Panc1 (cell line): ENCODE results near the gene STARD7. TPM values are rescaled to one million over a fixed set of nuclear protein-coding genes. Genes with fewer than 3 reads are reported as not detected.
"Not testable (repeated sequence)": the region's sequence is repeated elsewhere in the genome, so short reads cannot be mapped to it uniquely, and the experiment has no call there.

Experiments used
- ATAC-seq: fragments of 200-7000 bp; cut with Tn5 transposase; 2 replicates; pipeline ENCODE4 v1.9.1; 2020; ENCODE audit warnings: mild to moderate bottlenecking, moderate library complexity
- Bru-seq: library from RNA; stranded (reverse); fragments of 400-500 nt; gene quantifications from one replicate; lab custom pipeline; 2021; lab: Mats Ljungman, UMichigan
- BruChase-seq, 2 experiments: library from RNA; stranded (reverse); fragments of 400-500 nt; gene quantifications; one replicate each; lab custom pipeline; 2021; lab: Mats Ljungman, UMichigan
- BruUV-seq: library from RNA; stranded (reverse); fragments of 400-500 nt; replicated peaks from 2 replicates; lab custom pipeline; 2021; lab: Mats Ljungman, UMichigan
- CTCF ChIA-PET: fragments of 300-600 bp; sonication (Branson Sonifier 250); formaldehyde crosslinking; loops from one replicate; lab custom pipeline; 2022; ENCODE audit warnings: antibody characterized with exemption; lab: Charles Lee
- POLR2A ChIA-PET: fragments of 300-600 bp; sonication (Branson Sonifier 250); formaldehyde crosslinking; loops from one replicate; lab custom pipeline; 2022; ENCODE audit warnings: antibody characterized with exemption; lab: Charles Lee
- DNase-seq: peaks from one replicate; pipeline ENCODE4 v3.0.0-alpha.2; 2010; ENCODE audit warnings: low read depth, low spot score
- H3K27ac ChIP-seq: 2 replicates; pipeline ENCODE4 v1.5.1; 2011; ENCODE audit warnings: mild to moderate bottlenecking, low read length, inconsistent platforms
- H3K27me3 ChIP-seq: fragments of 200-500 bp; sonication (Bioruptor generic); 2 replicates; pipeline ENCODE4 v1.6.0; 2014; ENCODE audit warnings: low read length, inconsistent platforms; ENCODE audit not compliant: control insufficient read depth, insufficient read depth
- H3K36me3 ChIP-seq: fragments of 200-500 bp; sonication (Bioruptor generic); 2 replicates; pipeline ENCODE4 v1.5.1; 2014; ENCODE audit warnings: inconsistent platforms, mild to moderate bottlenecking, low read length, moderate library complexity; ENCODE audit not compliant: control insufficient read depth, insufficient read depth
- H3K4me1 ChIP-seq: 2 replicates; pipeline ENCODE4 v1.5.1; 2011; ENCODE audit warnings: inconsistent platforms, mild to moderate bottlenecking, low read length, moderate library complexity; ENCODE audit not compliant: control insufficient read depth, insufficient read depth
- H3K4me3 ChIP-seq, 2 experiments: 2 replicates each; pipeline ENCODE4 v1.5.1; 2011 to 2012; ENCODE audit warnings: low read depth in 2 of 2, low read length in 2 of 2, mild to moderate bottlenecking in 2 of 2, inconsistent platforms in 1 of 2, moderate library complexity in 1 of 2
- H3K9me3 ChIP-seq: fragments of 200-500 bp; sonication (Bioruptor generic); 2 replicates; pipeline ENCODE4 v1.5.1; 2014; ENCODE audit warnings: low read depth, mild to moderate bottlenecking, inconsistent platforms, low read length, moderate library complexity; ENCODE audit not compliant: control insufficient read depth, insufficient read depth
- POLR2AphosphoS5 ChIP-seq: IDR thresholded peaks from 2 replicates; pipeline ENCODE4 v1.6.1; 2012; ENCODE audit warnings: mild to moderate bottlenecking, low read depth, low read length, moderate library complexity
- SIN3A ChIP-seq: IDR thresholded peaks from 2 replicates; pipeline ENCODE4 v1.6.1; 2012; ENCODE audit warnings: low read depth, mild to moderate bottlenecking, low read length, moderate library complexity, borderline replicate concordance; ENCODE audit not compliant: insufficient read depth
- TCF7L2 ChIP-seq: IDR thresholded peaks from 2 replicates; pipeline ENCODE4 v1.6.1; 2011; ENCODE audit warnings: mild to moderate bottlenecking, low read depth, low read length, inconsistent platforms
- in situ Hi-C: cut with HindIII; loops from 2 replicates; pipeline ENCODE4 v1.10.0; 2016; ENCODE audit warnings: low sequenced_read_pairs, low pct_unique_long_range_greater_than_20kb
- intact Hi-C: fragments of 100-400 bp; cut with micrococcal nuclease; formaldehyde crosslinking; loops from one replicate; pipeline ENCODE4 v1.10.0; 2022; ENCODE audit not compliant: unreplicated experiment
- long read RNA-seq: library from polyadenylated mRNA; unstranded; transcript quantifications from one replicate; pipeline ENCODE4 v2.0.0, GENCODE V29; 2021; ENCODE audit not compliant: unreplicated experiment
- polyA plus RNA-seq: library from polyadenylated mRNA; unstranded; fragments of >200 nt; gene quantifications from one replicate; pipeline ENCODE4 v1.2.1, GENCODE V29; 2012; ENCODE audit warnings: missing spikeins; ENCODE audit not compliant: insufficient read length
- total RNA-seq: library from RNA; stranded (reverse); gene quantifications from one replicate; pipeline ENCODE4 v1.2.1, GENCODE V29; 2021; ENCODE audit not compliant: unreplicated experiment
- TF ChIP-seq, protein P1 (sequence below), 2 experiments: IDR thresholded peaks; 2 replicates each; pipeline ENCODE4 v1.6.1; 2011 to 2012; ENCODE audit warnings: low read depth in 2 of 2, control low read depth in 1 of 2, low read length in 1 of 2, mild to moderate bottlenecking in 1 of 2, moderate library complexity in 1 of 2; ENCODE audit not compliant: insufficient read depth in 1 of 2
- TF ChIP-seq, protein P2 (sequence below): fragments of 450-650 bp; IDR thresholded peaks from 2 replicates; pipeline ENCODE4 v1.5.1; 2017; ENCODE audit warnings: mild to moderate bottlenecking

The STARD7 gene, protein sequence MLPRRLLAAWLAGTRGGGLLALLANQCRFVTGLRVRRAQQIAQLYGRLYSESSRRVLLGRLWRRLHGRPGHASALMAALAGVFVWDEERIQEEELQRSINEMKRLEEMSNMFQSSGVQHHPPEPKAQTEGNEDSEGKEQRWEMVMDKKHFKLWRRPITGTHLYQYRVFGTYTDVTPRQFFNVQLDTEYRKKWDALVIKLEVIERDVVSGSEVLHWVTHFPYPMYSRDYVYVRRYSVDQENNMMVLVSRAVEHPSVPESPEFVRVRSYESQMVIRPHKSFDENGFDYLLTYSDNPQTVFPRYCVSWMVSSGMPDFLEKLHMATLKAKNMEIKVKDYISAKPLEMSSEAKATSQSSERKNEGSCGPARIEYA
- total RNA-seq (133 TPM), Bru-seq, nascent RNA (percentile 94 among the genes with signal in this experiment), BruChase-seq, experiment 1, labeled RNA remaining after a 2-hour chase (percentile 97 among the genes with signal in this experiment), BruChase-seq, experiment 2, labeled RNA remaining after a 6-hour chase (percentile 99 among the genes with signal in this experiment)
- polyA plus RNA-seq: 66.9 TPM
- long read RNA-seq, transcript STARD7-201 (8 exons, 3,368 nt): major isoform, 572 of 634 reads
- long read RNA-seq, partial matches to known transcripts: 3 of 634 reads
- long read RNA-seq, other reads (novel, unspliced or antisense): 59 of 634 reads

DNA sequence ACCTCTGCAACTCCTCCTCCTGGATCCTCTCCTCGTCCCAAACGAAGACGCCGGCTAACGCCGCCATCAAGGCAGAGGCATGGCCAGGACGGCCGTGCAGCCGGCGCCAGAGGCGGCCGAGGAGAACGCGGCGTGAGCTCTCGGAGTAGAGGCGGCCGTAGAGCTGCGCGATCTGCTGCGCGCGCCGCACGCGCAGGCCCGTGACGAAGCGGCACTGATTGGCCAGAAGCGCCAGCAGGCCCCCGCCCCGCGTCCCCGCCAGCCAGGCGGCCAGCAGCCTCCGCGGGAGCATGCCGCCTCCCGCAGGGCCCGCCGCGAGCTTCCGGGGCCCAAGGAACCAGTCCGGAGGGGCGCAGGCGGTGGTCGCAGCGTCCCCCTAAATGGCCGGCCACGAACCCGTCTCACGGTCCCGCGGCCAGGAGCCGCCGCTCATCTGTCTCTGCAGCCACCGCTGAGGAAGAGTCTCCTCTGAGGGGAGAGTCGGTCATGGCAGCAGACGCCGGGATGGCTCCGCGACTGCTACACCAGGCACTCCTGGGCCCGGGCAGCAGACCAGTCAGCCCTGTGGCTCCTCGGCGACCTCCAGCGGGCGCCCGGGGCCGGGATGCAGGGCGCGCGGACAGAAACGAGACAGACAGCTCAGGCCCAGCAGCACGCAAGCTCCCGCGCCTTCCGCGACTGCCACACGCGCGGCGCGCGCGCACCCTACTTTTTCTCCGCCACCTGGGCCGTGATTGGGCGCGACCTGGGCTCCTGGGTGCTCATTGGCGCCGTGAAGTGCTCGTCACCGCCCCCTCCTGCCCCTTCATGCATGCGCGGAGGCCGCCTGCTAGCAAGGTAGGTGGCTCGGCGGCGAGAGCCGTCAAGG is at the start of gene STARD7:
STARD7 (minus strand) TSS at position 685 of the 868 bp plus-strand sequence; CDS start at position 292, 393 bp downstream.
- intact Hi-C loops (loop anchor here (5.0 kb wide), 1 partner anchor 54 kb away; no protein-coding TSS in a partner anchor), in situ Hi-C loops (no loop called here)
- Histone ChIP-seq H3K27me3 (no peaks in the 10 kb centered on the region), H3K36me3 (no peaks in the 10 kb centered on the region; the same call in none of the 2 replicates), H3K27ac (peak within 1 kb of the TSS; percentile 98), H3K4me3 (peak within 1 kb of the TSS; percentile 73 to 91), H3K4me1 (peaks cover 33% of the 10 kb centered on the region), H3K9me3 (no peaks in the 10 kb centered on the region)
- no TSS peak for BruUV-seq
- DNase-seq: peak; percentile 83
- POLR2A ChIA-PET: interaction anchor here (0.7 to 1.0 kb wide), 2 partner anchors 22 to 304 kb away, joined by 3 to 12 read pairs; no protein-coding TSS in a partner anchor
- TF ChIP-seq TCF7L2: no peak
- peak; percentile 86 for TF ChIP-seq POLR2AphosphoS5
- TF ChIP-seq, protein P1, sequence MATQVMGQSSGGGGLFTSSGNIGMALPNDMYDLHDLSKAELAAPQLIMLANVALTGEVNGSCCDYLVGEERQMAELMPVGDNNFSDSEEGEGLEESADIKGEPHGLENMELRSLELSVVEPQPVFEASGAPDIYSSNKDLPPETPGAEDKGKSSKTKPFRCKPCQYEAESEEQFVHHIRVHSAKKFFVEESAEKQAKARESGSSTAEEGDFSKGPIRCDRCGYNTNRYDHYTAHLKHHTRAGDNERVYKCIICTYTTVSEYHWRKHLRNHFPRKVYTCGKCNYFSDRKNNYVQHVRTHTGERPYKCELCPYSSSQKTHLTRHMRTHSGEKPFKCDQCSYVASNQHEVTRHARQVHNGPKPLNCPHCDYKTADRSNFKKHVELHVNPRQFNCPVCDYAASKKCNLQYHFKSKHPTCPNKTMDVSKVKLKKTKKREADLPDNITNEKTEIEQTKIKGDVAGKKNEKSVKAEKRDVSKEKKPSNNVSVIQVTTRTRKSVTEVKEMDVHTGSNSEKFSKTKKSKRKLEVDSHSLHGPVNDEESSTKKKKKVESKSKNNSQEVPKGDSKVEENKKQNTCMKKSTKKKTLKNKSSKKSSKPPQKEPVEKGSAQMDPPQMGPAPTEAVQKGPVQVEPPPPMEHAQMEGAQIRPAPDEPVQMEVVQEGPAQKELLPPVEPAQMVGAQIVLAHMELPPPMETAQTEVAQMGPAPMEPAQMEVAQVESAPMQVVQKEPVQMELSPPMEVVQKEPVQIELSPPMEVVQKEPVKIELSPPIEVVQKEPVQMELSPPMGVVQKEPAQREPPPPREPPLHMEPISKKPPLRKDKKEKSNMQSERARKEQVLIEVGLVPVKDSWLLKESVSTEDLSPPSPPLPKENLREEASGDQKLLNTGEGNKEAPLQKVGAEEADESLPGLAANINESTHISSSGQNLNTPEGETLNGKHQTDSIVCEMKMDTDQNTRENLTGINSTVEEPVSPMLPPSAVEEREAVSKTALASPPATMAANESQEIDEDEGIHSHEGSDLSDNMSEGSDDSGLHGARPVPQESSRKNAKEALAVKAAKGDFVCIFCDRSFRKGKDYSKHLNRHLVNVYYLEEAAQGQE (IDR thresholded peaks at IDR 0.05; ENCODE audit: insufficient read depth in 1 of 2, low read depth in 2 of 2, low read length in 1 of 2): no peak; a peak in 1 of 4 replicates
- peak; percentile 74; the same call in 1 of the 2 replicates for TF ChIP-seq SIN3A
- TF ChIP-seq, protein P2, sequence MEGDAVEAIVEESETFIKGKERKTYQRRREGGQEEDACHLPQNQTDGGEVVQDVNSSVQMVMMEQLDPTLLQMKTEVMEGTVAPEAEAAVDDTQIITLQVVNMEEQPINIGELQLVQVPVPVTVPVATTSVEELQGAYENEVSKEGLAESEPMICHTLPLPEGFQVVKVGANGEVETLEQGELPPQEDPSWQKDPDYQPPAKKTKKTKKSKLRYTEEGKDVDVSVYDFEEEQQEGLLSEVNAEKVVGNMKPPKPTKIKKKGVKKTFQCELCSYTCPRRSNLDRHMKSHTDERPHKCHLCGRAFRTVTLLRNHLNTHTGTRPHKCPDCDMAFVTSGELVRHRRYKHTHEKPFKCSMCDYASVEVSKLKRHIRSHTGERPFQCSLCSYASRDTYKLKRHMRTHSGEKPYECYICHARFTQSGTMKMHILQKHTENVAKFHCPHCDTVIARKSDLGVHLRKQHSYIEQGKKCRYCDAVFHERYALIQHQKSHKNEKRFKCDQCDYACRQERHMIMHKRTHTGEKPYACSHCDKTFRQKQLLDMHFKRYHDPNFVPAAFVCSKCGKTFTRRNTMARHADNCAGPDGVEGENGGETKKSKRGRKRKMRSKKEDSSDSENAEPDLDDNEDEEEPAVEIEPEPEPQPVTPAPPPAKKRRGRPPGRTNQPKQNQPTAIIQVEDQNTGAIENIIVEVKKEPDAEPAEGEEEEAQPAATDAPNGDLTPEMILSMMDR: peak; percentile 46; the same call in 1 of the 2 replicates
- CTCF ChIA-PET: interaction anchor here (0.6 to 0.7 kb wide), 2 partner anchors 17 to 20 kb away, joined by 3 read pairs; no protein-coding TSS in a partner anchor
- peak; percentile 98 for ATAC-seq

DNA sequence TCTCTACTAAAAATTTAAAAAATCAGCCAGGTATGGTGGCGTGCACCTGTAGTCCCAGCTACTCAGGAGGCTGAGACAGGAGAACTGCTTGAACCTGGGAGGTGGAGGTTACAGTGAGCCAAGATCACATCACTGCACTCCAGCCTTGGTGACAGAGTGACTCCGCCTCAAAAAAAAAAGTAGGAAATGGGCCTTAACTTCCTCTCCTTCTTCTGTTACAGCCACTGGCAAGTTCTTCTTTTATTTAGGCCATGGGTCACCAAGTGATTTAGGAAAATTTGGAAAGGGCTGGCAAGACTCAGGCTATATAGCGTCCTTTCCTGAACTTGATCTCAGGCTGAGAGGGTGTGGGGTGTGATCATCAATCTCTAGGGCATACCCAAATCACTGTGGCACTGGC is 49.1 kb upstream of the STARD7 start:
- H3K4me1 ChIP-seq: peaks cover 24% of the 10 kb centered on the region
- H3K36me3 ChIP-seq, DNase-seq, BruUV-seq, H3K27me3 ChIP-seq, CTCF ChIA-PET, H3K9me3 ChIP-seq, ATAC-seq, intact Hi-C loops, H3K4me3 ChIP-seq, POLR2A ChIA-PET, H3K27ac ChIP-seq: not testable (repeated sequence)
- in situ Hi-C loops: loop anchor here (25.0 kb wide), 1 partner anchor 95 kb away; no protein-coding TSS in a partner anchor
